Measurements from ENCODE around the gene RPL19. TPM values are rescaled to one million over a fixed set of nuclear protein-coding genes. Genes with fewer than 3 reads are reported as not detected.
A peak's percentile ranks its signal among the peaks of the same experiment; 100 is the strongest.
"Not testable (repeated sequence)": the region's sequence is repeated elsewhere in the genome, so short reads cannot be mapped to it uniquely, and the experiment has no call there.

Gene RPL19
- polyA plus RNA-seq, 3 donors = 1,879 to 2,308 (median 2,025) TPM

- no peak for DNase-seq (ENCODE audit: extremely low read depth in 1 of 11, low read depth in 9 of 11, low spot score in 4 of 11)
Measured at GRCh38 chr17:39231091-39231561, 31.0 kb downstream of the RPL19 start.

DNA sequence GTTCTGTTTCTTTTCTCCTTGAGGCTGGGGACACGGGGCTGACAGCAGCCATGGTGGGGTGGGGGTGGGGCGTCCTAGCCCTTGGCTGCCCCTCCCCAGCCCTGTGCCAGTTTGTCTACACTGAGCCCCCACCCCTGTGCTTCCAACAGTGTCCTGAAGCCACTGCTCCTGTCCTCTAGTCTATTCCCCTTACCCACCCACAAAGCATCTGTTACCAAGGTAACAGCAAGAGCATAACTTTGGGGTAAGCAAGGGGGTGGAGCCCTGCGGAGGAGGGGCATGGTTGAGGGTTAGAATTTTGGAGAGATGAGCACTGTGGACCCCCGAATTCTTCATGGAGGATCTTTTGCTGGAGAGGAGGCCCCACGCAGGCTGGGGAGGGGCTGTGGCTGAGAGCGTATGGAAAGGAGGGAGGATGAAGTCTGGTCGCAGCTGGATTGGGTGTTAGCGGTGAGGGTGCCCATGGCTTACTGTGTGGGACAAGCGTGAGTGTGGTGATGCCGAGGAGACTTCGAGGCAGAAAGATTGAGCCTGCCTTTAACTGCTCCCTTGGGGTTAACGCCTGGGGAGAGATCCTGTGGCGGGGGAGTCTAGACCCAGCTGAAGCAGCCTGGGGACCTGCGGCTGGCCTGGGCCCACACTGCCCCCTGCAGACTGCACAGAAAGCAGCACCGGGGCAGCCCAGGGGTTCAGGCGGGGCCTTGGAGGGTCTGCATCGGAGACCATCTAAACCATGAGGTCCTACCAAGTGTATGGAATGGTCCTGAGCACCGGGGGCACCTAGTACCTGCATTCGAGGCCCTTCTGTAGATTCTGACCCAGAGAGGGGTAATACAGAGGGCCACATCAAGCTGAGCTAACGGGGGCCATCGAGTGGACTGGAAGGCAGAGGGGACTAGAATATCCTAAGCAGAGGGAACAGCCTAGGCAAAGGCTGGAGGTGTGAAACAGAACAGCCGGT is 31.8 kb downstream of the RPL19 start:
- DNase-seq (ENCODE audit: extremely low read depth in 1 of 11, low read depth in 9 of 11, low spot score in 4 of 11) = no peak

GRCh38 chr17:39235555-39236449 is 35.7 kb downstream of the RPL19 start:
- peak in 4 of 11 donors; percentile 27 to 61 (median 52) for DNase-seq (ENCODE audit: extremely low read depth in 1 of 11, low read depth in 9 of 11, low spot score in 4 of 11)

DNA sequence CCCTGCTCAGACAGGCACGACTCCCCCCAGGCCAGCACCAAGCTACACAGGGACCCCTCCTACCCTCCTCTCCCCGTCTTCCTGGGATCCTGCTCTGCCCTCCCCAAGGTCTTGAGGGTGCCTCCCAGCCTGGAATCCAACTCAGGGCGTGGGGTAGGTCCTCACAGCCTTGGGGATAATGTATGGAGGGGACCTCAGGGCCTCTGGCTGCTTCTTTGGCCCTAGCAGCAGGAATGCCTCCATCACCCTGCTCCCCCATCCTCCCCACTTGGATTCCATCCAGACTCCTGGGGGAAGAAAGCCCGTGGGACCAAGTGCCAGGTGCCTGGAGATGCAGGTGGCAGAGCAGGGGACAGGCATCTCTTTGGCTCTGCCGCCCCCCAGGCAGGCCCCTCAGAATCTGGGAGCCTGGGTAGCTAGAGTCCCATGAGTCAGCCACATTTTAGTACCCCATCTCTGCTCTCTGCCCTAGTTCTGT is 36.4 kb downstream of the RPL19 start:
- DNase-seq (ENCODE audit: extremely low read depth in 1 of 11, low read depth in 9 of 11, low spot score in 4 of 11) = no peak

DNA sequence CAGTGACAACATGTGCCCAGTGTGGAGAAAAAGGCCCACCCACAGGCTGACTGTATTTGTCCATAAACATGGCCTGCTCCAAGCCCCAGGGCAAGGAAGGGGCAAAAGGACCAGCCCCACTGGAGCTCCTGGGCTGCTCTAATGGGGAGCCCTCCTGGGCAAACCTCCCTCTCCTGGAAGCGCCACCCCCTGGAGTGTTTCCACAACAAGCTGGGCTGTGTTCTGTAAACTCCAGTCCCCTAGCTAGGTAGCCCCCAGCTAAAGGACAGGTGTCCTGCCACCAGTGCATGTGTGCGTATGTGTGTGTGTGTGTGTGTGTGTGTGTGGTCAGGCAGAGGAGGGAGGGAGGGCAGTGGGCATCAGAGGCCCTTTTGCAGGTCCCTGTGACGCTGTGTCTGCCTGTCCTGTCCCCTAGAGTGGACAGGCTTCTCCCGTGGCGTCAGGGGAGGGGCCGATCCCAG is 36.9 kb downstream of the RPL19 start:
- no peak for DNase-seq (ENCODE audit: extremely low read depth in 1 of 11, low read depth in 9 of 11, low spot score in 4 of 11)

DNA sequence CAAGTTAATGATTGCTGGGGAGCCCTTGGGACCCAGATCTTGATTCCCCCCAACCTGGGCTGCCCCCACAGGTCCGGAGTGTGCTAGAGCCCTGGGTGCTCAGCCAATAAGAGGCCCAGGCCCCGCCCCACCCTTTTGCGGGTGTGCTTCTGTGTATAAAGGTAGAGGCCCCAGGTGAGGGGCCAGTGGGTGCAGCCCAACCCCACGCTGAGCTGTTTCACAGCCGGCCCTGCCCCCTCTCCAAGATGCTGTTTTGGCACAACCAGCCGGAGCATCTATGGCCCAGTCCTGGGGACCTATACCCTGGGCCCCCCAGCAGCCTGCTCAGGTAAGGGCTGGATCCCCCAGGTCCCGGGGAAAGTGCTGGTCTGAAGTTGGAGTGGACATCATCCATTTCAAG is 37.5 kb downstream of the RPL19 start:
- no peak for DNase-seq (ENCODE audit: extremely low read depth in 1 of 11, low read depth in 9 of 11, low spot score in 4 of 11)

GRCh38 chr17:39238311-39238972 is 38.4 kb downstream of the RPL19 start:
- no peak for DNase-seq (ENCODE audit: extremely low read depth in 1 of 11, low read depth in 9 of 11, low spot score in 4 of 11)

DNA sequence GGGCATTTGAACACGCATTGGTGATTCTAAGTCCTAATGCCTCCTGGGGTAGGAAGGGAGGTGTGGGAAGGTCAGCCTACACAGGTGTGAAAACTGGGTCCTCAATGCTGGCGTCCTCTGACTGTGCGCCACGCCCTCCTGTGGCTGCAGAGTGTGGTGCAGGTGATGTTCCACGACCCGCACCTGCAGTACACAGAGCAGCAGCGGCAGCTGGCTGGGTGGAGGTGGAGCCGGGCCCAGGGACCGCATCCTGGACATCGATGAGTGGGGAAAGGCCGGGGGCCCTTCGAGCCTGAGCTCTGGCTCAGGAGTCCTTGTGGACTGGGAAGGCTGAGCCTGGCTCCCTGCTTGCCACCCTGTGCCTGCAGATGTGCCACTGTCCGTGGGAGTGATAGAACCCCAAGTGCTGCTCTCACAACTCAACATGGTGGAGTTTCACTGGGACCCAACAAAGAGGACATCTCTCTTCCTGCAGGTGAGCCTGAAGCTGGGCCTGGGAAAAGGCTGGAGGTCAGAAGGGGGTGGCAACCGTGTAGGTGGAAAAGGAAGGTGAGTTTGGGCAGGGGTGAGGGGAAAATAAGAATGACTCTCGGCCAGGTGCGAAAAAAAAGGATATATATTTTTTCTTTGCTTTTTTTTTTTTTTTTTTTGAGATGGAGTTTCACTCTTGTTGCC is 39.7 kb downstream of the RPL19 start:
- no peak for DNase-seq (ENCODE audit: extremely low read depth in 1 of 11, low read depth in 9 of 11, low spot score in 4 of 11)

DNA sequence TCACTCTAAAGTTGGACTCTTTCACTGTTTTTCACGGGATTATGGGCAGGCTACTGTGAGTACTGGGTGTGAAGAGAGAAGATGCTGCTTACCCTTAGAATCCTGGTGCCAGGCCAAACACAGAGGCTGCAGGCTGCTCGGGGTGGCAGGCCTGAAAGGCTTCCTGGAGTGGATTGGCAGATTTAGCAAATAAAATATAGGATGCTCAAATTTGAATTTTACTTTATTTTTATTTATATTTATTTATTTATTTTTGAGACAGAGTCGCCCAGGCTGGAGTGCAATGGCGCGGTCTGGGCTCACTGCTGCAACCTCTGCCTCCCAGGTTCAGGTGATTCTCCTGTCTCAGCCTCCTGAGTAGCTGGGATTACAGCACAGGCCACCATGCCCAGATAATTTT is 40.5 kb downstream of the RPL19 start:
- DNase-seq (ENCODE audit: extremely low read depth in 1 of 11, low read depth in 9 of 11, low spot score in 4 of 11) = no peak

GRCh38 chr17:39243155-39243554 is 43.1 kb downstream of the RPL19 start:
- no peak for DNase-seq (ENCODE audit: extremely low read depth in 1 of 11, low read depth in 9 of 11, low spot score in 4 of 11)

DNA sequence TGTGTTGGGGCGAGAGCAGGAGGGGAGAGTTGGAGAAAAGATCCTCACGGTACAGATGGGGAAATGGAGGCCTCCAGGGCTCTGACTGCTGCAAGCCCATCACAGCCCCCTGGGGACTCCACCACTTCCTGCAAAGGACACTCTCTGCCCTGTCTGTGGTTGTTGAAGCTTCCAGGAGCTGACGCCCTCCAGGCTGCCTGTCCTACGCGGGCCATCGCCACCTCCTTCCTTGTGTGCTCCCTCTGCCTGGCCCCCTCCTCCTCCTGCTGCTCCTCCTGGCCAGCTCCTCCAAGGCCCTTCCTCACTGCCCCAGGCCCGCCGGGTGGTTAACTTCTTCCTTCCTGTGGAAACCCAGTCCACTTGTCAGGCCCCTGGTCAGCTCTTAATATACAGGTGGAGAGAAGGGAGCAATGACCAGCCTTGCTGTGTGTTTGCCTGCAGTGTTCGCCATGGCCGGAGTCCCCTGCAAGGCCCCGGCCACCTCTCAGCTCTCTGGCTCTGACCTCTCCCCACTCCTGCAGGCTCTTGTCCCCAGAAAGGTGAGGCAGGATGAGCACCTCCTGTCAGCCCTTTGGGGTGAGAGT is 44.0 kb downstream of the RPL19 start:
- no peak for DNase-seq (ENCODE audit: extremely low read depth in 1 of 11, low read depth in 9 of 11, low spot score in 4 of 11)

- peak in 10 of 11 donors; percentile 63 to 86 (median 76) for DNase-seq (ENCODE audit: extremely low read depth in 1 of 11, low read depth in 9 of 11, low spot score in 4 of 11)
Measured at GRCh38 chr17:39244600-39245570, 44.8 kb downstream of the RPL19 start.

DNA sequence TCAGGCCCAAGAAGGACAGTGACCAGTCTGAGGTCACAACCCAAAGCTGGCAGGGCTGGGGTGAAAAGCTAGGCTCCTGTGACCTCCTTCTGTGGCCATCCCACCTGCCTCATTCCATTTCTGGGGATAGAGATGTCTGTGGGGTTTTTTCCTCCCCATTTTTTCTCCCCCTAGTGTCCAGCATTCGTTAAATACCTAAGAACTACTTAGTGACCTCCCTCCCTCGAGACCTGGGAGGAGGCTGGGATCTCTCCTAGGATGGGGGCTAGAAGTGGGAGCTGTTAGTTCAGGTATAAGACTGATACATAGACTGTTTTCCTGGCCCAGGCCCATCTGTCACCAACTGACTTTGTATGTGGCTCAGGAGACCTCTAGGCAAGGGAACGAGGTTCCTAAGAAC is 46.2 kb downstream of the RPL19 start:
- DNase-seq (ENCODE audit: extremely low read depth in 1 of 11, low read depth in 9 of 11, low spot score in 4 of 11) = no peak

GRCh38 chr17:39250076-39250475 is 50.0 kb downstream of the RPL19 start:
- DNase-seq (ENCODE audit: extremely low read depth in 1 of 11, low read depth in 9 of 11, low spot score in 4 of 11) = not testable (repeated sequence)

GRCh38 chr17:39251997-39252396 is 51.9 kb downstream of the RPL19 start:
- DNase-seq (ENCODE audit: extremely low read depth in 1 of 11, low read depth in 9 of 11, low spot score in 4 of 11) = no peak

- DNase-seq (ENCODE audit: extremely low read depth in 1 of 11, low read depth in 9 of 11, low spot score in 4 of 11) = no peak
Measured at GRCh38 chr17:39252788-39253460, 52.8 kb downstream of the RPL19 start.
